Sigmoid colon (tissue), 4 donors: ENCODE results near the gene C2orf66.

Source experiments
- CTCF ChIP-seq, 4 experiments: fragments of 450-650 bp in 3 of 4; fragments of 200-600 bp in 1 of 4; IDR thresholded peaks; one replicate each; pipeline ENCODE4 v1.5.1; 2016 to 2019; ENCODE audit warnings: antibody characterized with exemption in 4 of 4, mild to moderate bottlenecking in 3 of 4, moderate library complexity in 2 of 4
- EP300 ChIP-seq, 4 donors: sonication (generic); formaldehyde crosslinking; IDR thresholded peaks; one replicate each; pipeline ENCODE4 v1.6.1; 2017; ENCODE audit warnings: antibody characterized with exemption in 4 of 4
- POLR2AphosphoS5 ChIP-seq, 4 donors: sonication (generic); formaldehyde crosslinking; IDR thresholded peaks; one replicate each; pipeline ENCODE4 v1.6.1; 2017; ENCODE audit warnings: antibody characterized with exemption in 4 of 4

GRCh38 chr2:196783431-196784094 is 25.6 kb downstream of the C2orf66 start:
- TF ChIP-seq CTCF (IDR thresholded peaks at IDR 0.05) (no peak), POLR2AphosphoS5 (IDR thresholded peaks at IDR 0.05) (no peak), EP300 (IDR thresholded peaks at IDR 0.05) (no peak)
